A549 (cell line): Measurements from ENCODE around the gene GPR108.

Source experiments
- CEBPB ChIP-seq, 2 experiments: fragments of >200 bp in 1 of 2; sonication (Bioruptor Twin) in 1 of 2; formaldehyde crosslinking in 1 of 2; IDR thresholded peaks; 2 replicates each; pipeline ENCODE4 v1.6.1; 2012 to 2016
- CTCF ChIP-seq: fragments of >200 bp; sonication (Bioruptor Twin); formaldehyde crosslinking; IDR thresholded peaks from 3 replicates; pipeline ENCODE4 v1.5.1; 2016
- EP300 ChIP-seq, 2 experiments: fragments of >200 bp; sonication (Bioruptor Twin); formaldehyde crosslinking; IDR thresholded peaks; 2 replicates in 1 of 2; 3 replicates in 1 of 2; pipeline ENCODE4 v1.6.1; 2016 to 2017
- HDAC2 ChIP-seq: fragments of 200-600 bp; sonication (generic); IDR thresholded peaks from 2 replicates; pipeline ENCODE4 v1.6.1; 2016
- HMGXB4 ChIP-seq: fragments of 250-450 bp; sonication (Bioruptor Pico); IDR thresholded peaks from 2 replicates; pipeline ENCODE4 v1.5.0; 2021; ENCODE audit warnings: mild to moderate bottlenecking, moderate library complexity, borderline replicate concordance
- JUN ChIP-seq, 2 experiments: fragments of >200 bp; sonication (Bioruptor Twin); formaldehyde crosslinking; IDR thresholded peaks; 2 replicates in 1 of 2; 3 replicates in 1 of 2; pipeline ENCODE4 v1.6.1; 2016 to 2017
- MAX ChIP-seq: IDR thresholded peaks from 2 replicates; pipeline ENCODE4 v1.6.1; 2012
- POLR2A ChIP-seq: IDR thresholded peaks from 2 replicates; pipeline ENCODE4 v1.6.1; 2012; ENCODE audit warnings: mild to moderate bottlenecking, low read length
- RARB ChIP-seq: fragments of 250-450 bp; sonication (Bioruptor Pico); IDR thresholded peaks from 2 replicates; pipeline ENCODE4 v1.8.0; 2021; ENCODE audit warnings: mild to moderate bottlenecking, moderate library complexity
- RCOR1 ChIP-seq: fragments of 150-350 bp; IDR thresholded peaks from 2 replicates; pipeline ENCODE4 v1.6.1; 2014; ENCODE audit warnings: antibody characterized with exemption, low read length, low read depth
- REST ChIP-seq: fragments of 200-600 bp; sonication (generic); IDR thresholded peaks from 2 replicates; pipeline ENCODE4 v1.6.1; 2016; ENCODE audit warnings: antibody characterized with exemption, mild to moderate bottlenecking, moderate library complexity
- RFX5 ChIP-seq: fragments of 450-650 bp; IDR thresholded peaks from 2 replicates; pipeline ENCODE4 v1.7.1; 2014; ENCODE audit warnings: antibody characterized with exemption, mild to moderate bottlenecking, moderate library complexity
- SREBF2 ChIP-seq: fragments of 450-650 bp; IDR thresholded peaks from 2 replicates; pipeline ENCODE4 v1.6.1; 2014; ENCODE audit warnings: mild to moderate bottlenecking, moderate library complexity

- TF ChIP-seq JUN (IDR thresholded peaks at IDR 0.05) (no peak), RCOR1 (no peak), MAX (no peak), CTCF (no peak), SREBF2 (no peak), HMGXB4 (no peak), RFX5 (no peak), EP300 (IDR thresholded peaks at IDR 0.05) (no peak), POLR2A (no peak), REST (no peak), RARB (no peak), HDAC2 (no peak), CEBPB (IDR thresholded peaks at IDR 0.05) (no peak)
Measured at GRCh38 chr19:6714749-6715555, 22.4 kb downstream of the GPR108 start.
